ENCODE measurements around the gene VEZT.

The VEZT gene

GRCh38 chr12:95325501-95325900 is 107.9 kb downstream of the VEZT start:
- DNase-seq = no peak
- Histone ChIP-seq H3K4me1 (ENCODE audit: insufficient read depth, low read length) (no peaks in the 10 kb centered on the region), H3K36me3 (ENCODE audit: insufficient read depth, low read length) (no peaks in the 10 kb centered on the region), H4K20me1 (ENCODE audit: insufficient read depth, low read length) (no peaks in the 10 kb centered on the region), H3K4me2 (ENCODE audit: insufficient read depth, low read length) (no peak overlapping the region), H3K27me3 (ENCODE audit: insufficient read depth, low read length, poor library complexity) (no peaks in the 10 kb centered on the region), H3K9me3 (ENCODE audit: insufficient read depth, low read length, severe bottlenecking) (no peaks in the 10 kb centered on the region), H3K79me2 (ENCODE audit: insufficient read depth, low read length) (no peaks in the 10 kb centered on the region), H2AFZ (ENCODE audit: low read depth, low read length) (no peak overlapping the region), H3K27ac (ENCODE audit: low read length) (no peak overlapping the region), H3K4me3 (ENCODE audit: low read depth in 1 of 2, low read length in 2 of 2) (no peak overlapping the region), H3K9ac (ENCODE audit: low read depth, low read length) (no peak overlapping the region)
- no peak for TF ChIP-seq EZH2 (IDR thresholded peaks at IDR 0.05; ENCODE audit: borderline replicate concordance, low read depth, low read length, severe bottlenecking)
- TF ChIP-seq CTCF (IDR thresholded peaks at IDR 0.05; ENCODE audit: borderline replicate concordance, extremely low read depth, low read length, poor library complexity, severe bottlenecking) = no peak
- ATAC-seq (ENCODE audit: insufficient read depth, low read depth) = no peak

DNA sequence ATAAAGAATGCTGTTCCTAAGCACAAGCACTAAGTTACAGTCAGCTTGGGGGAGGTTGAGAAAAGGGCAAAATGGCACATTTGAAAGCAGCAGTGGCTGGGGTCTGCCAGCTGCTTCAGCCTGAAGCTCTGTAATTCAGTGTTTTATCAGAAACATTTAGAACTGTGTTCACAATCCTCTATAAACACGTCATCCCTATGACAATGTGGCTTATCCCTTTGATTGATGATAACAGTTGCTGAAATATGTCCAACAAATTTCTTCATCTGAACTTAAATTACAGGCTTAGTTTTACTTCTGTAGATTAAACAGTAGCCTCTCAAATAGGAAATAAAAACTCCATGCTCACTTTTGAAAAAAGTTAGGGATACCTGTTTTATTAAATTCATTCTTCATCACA is 108.8 kb downstream of the VEZT start:
- Histone ChIP-seq H3K27me3 (ENCODE audit: insufficient read depth, low read length, poor library complexity) (no peaks in the 10 kb centered on the region), H3K9ac (ENCODE audit: low read depth, low read length) (no peak overlapping the region), H3K4me2 (ENCODE audit: insufficient read depth, low read length) (no peak overlapping the region), H3K27ac (ENCODE audit: low read length) (no peak overlapping the region), H3K36me3 (ENCODE audit: insufficient read depth, low read length) (no peaks in the 10 kb centered on the region), H3K79me2 (ENCODE audit: insufficient read depth, low read length) (no peaks in the 10 kb centered on the region), H2AFZ (ENCODE audit: low read depth, low read length) (no peak overlapping the region), H3K9me3 (ENCODE audit: insufficient read depth, low read length, severe bottlenecking) (no peaks in the 10 kb centered on the region), H3K4me1 (ENCODE audit: insufficient read depth, low read length) (no peaks in the 10 kb centered on the region), H4K20me1 (ENCODE audit: insufficient read depth, low read length) (no peaks in the 10 kb centered on the region), H3K4me3 (ENCODE audit: low read depth in 1 of 2, low read length in 2 of 2) (no peak overlapping the region)
- TF ChIP-seq CTCF (IDR thresholded peaks at IDR 0.05; ENCODE audit: borderline replicate concordance, extremely low read depth, low read length, poor library complexity, severe bottlenecking) (no peak), EZH2 (IDR thresholded peaks at IDR 0.05; ENCODE audit: borderline replicate concordance, low read depth, low read length, severe bottlenecking) (no peak)
- ATAC-seq (ENCODE audit: insufficient read depth, low read depth) (no peak), DNase-seq (no peak)

- no peak for ATAC-seq (ENCODE audit: insufficient read depth, low read depth)
- Histone ChIP-seq H3K9me3 (ENCODE audit: insufficient read depth, low read length, severe bottlenecking) (no peaks in the 10 kb centered on the region), H3K4me3 (ENCODE audit: low read depth in 1 of 2, low read length in 2 of 2) (no peak overlapping the region), H3K4me1 (ENCODE audit: insufficient read depth, low read length) (no peaks in the 10 kb centered on the region), H2AFZ (ENCODE audit: low read depth, low read length) (no peak overlapping the region), H3K4me2 (ENCODE audit: insufficient read depth, low read length) (no peak overlapping the region), H3K79me2 (ENCODE audit: insufficient read depth, low read length) (no peaks in the 10 kb centered on the region), H3K27ac (ENCODE audit: low read length) (no peak overlapping the region), H3K9ac (ENCODE audit: low read depth, low read length) (no peak overlapping the region), H4K20me1 (ENCODE audit: insufficient read depth, low read length) (no peaks in the 10 kb centered on the region), H3K27me3 (ENCODE audit: insufficient read depth, low read length, poor library complexity) (no peaks in the 10 kb centered on the region), H3K36me3 (ENCODE audit: insufficient read depth, low read length) (no peaks in the 10 kb centered on the region)
- no peak for TF ChIP-seq CTCF (IDR thresholded peaks at IDR 0.05; ENCODE audit: borderline replicate concordance, extremely low read depth, low read length, poor library complexity, severe bottlenecking)
- TF ChIP-seq EZH2 (IDR thresholded peaks at IDR 0.05; ENCODE audit: borderline replicate concordance, low read depth, low read length, severe bottlenecking) = no peak
- no peak for DNase-seq
Observed at GRCh38 chr12:95326855-95327254, 109.2 kb downstream of the VEZT start.

GRCh38 chr12:95328708-95329107 is 111.1 kb downstream of the VEZT start:
- no peak overlapping the region for H2AFZ ChIP-seq (ENCODE audit: low read depth, low read length)

More at GRCh38 chr12:95328708-95329107, 111.1 kb downstream of the VEZT start:
- TF ChIP-seq CTCF (IDR thresholded peaks at IDR 0.05; ENCODE audit: borderline replicate concordance, extremely low read depth, low read length, poor library complexity, severe bottlenecking) = no peak
- TF ChIP-seq EZH2 (IDR thresholded peaks at IDR 0.05; ENCODE audit: borderline replicate concordance, low read depth, low read length, severe bottlenecking) = no peak
- no peaks in the 10 kb centered on the region for H3K27me3 ChIP-seq (ENCODE audit: insufficient read depth, low read length, poor library complexity)
- no peak overlapping the region for H3K27ac ChIP-seq (ENCODE audit: low read length)
- H3K4me1 ChIP-seq (ENCODE audit: insufficient read depth, low read length) = no peaks in the 10 kb centered on the region
- no peaks in the 10 kb centered on the region for H3K36me3 ChIP-seq (ENCODE audit: insufficient read depth, low read length)
- no peaks in the 10 kb centered on the region for H3K79me2 ChIP-seq (ENCODE audit: insufficient read depth, low read length)
- no peak overlapping the region for H3K9ac ChIP-seq (ENCODE audit: low read depth, low read length)
- H3K4me2 ChIP-seq (ENCODE audit: insufficient read depth, low read length) = no peak overlapping the region
- H4K20me1 ChIP-seq (ENCODE audit: insufficient read depth, low read length) = no peaks in the 10 kb centered on the region
- DNase-seq (no peak), ATAC-seq (ENCODE audit: insufficient read depth, low read depth) (no peak)
- H3K4me3 ChIP-seq (ENCODE audit: low read depth in 1 of 2, low read length in 2 of 2) = no peak overlapping the region
- no peaks in the 10 kb centered on the region for H3K9me3 ChIP-seq (ENCODE audit: insufficient read depth, low read length, severe bottlenecking)
